ENCODE data around the gene ADCK1.
A peak's percentile ranks its signal among the peaks of the same experiment; 100 is the strongest.
"Not testable (repeated sequence)": the region's sequence is repeated elsewhere in the genome, so short reads cannot be mapped to it uniquely, and the experiment has no call there.

The ADCK1 gene

DNA sequence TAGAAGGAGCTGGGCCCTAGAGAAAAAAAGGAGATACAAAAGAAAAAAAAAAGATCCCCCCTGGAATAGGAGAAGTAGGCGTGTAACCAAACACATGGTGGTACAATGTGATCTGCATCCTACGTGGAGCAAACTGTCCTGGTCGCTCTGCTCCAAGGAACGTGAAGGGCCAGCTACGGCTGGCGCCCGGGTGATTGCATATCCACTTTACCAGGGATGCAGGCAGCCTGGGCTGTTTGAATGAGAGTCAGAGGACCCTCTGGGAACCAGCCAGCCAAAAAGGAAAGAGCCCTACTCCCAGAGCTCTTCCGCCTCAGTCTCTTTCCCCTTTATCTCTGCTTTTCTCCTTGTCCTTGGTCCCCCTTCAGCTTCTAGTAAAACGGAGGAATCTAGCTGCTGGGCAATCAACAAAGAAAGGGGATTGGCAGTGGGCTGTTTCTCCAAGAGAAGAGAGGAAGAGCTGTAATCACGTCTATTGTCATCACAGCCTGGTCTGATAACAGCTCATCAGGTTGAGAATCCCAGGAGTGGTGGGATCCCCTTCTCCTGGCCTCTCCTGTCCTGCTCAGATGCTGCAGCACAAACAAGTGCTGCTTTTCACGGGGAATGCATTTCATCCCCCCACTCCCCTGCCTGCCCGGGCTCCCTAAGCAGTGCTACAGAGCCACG is 156.0 kb downstream of the ADCK1 start:
- DNase-seq (ENCODE audit: low spot score), result no peak

DNA sequence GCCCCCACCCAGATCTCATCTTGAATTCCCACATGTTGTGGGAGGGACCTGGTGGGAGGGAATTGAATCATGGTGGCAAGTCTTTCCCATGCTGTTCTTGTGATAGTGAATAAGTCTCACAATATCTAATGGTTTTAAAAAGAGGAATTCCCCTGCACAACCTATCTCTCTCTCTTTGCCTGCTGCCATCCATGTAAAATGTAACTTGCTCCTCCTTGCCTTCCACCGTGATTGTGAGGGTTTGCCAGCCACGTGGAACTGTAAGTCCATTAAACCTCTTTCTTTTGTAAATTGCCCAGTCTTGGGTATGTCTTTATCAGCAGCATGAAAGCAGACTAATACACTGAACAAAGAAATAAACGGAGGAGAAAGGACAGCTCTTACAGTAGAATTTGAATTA is 159.8 kb downstream of the ADCK1 start:
- DNase-seq (ENCODE audit: low spot score), result not testable (repeated sequence)

DNA sequence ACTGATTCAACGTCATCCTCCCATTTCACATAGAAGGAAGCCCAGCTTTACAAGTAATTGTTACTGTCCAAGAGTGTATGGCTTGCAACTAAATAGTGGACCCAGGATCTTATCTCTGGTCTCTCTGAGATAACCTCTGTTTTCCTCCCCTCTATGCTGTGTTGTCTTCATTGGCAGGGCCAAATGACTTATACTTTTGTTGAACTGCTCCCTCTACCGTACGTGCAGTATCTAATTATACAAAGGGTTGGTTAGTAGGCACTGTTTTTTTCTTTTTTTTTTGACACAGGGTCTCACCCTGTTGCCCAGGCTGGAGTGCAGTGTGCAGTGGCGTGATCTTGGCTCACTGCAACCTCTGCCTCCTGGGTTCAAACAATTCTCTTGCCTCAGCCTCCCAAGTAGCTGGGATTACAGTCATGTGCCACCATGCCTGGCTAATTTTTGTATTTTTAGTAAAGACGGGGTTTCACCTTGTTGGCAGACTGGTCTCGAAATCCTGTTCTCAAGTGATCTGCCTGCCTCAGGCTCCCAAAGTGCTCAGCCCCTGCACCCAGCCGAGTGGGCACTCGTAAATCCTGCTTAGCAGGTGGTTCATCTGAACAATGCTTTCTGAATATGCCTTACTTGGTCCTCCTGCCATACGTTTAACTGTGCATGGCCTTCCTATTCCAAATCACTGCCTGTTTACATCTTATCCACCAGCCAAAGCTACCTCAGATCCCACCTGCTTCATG is 162.1 kb downstream of the ADCK1 start:
- DNase-seq (ENCODE audit: low spot score), result no peak

DNA sequence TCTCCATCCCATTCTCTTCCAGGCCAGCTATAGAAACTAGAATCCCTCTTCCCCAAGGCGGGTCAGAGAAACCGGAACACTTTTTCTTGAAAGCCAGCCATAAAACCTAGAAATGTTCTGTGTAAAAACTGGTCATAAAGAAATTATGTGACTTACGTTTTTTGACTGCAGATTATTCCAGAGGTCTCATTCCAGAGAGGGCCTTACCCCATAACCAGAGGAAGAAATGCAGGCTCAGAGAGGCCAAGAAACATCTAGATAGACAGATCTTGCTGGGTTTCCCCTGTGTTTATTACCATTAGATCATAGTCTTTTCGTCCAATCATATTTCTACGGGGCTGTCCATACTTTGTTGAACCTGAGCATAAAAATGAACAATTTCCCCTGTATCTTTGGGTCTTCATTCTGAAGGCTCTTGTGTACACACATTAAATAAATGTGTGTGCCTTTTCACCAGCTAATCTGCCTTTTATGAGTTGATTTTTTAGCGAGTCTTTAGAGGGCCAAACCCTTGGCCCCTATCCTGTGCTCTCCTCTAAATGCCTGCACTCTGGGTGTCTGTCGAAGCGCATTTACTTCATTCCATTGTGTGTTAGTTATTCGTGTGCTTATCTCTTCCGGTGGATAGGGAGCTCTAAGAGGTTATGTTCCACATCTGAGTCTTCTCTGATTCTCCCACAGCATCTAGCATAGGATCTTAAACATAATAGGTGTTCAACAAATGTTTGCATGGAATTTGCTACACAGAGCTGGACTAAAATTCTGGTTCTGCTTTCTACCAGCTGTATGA is 163.0 kb downstream of the ADCK1 start:
- no peak for DNase-seq (ENCODE audit: low spot score)

DNA sequence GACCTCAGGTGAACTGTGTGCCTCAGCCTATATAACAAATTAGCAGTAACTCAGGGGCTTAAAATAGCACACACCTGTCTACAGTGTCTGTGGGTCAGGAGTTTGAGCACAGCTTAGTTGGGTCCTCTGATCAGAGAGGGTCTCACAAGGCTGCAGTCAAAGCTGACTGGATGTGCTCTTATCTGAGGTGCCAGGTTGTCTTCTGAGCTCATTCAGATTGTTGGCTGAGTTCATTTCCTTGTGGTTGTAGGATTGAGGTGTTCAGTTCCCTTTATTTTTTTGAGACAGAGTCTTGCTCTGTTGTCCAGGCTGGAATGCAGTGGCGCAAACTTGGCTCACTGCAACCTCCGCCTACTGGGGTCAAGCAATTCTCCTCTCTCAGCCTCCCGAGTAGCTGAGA is 164.7 kb downstream of the ADCK1 start:
- DNase-seq (ENCODE audit: low spot score), result no peak

DNA sequence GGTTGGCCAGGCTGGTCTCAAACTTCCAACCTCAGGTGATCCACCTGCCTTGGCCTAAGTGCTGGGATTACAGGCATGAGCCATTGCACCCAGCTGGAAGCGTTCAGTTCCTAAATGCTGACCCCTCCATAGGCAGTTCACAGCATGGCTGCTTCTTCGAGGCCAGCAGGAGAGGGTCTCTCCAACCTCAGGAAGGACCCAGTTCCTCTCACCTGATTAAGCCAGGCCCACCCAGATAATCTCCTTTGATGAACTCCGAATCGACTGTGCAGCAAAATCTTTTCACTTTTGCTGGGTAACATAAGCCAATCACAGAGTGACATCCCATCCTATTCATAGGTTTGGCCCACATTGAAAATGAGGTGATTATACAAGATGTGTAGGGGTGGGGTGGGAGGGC is 165.1 kb downstream of the ADCK1 start:
- DNase-seq (ENCODE audit: low spot score), result no peak

DNA sequence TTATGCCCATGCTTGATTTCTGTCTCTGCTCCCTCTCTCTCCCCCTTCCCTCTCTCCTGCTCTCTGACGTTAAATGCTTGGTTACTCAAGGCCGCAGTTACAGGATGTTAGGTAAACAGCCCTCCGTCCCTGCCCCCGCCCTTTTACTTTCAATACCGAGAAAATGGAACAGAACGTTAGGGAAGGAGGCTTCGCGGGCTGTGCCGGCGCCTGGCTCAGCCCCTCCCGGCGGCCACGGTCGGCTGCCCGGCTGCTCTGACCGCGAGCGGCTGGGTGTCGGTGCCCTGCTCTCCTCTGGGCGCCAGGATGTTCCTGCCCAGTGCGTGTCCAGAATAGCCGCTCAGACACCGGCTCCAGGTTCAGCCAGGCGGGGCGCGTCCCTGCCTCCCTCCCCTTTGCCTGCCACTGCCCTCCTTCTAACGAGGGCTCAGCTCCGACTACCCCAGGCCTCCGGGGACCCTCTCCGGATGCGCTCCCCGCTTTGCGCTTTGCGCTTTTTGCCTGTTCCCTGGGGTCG is 166.1 kb downstream of the ADCK1 start:
- no peak for DNase-seq (ENCODE audit: low spot score)

DNA sequence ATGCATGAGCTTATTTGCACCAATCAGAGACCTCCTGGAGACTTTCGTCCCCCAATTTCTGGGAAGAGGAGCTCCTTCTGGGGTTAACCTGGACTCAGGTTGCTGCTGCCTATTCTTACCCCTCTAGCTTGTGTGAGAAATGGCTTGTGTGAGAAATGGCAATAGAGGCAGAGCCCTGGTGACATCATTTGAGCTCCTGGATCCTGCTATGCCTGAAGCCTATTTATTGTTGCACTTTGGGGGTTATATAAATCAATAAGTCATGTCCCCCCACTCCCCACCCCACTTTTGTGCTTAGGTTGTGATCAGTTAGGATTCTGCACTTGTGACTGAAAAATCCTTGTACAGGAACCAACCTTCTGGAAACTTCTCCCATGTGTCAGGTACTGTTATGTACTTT is 167.2 kb downstream of the ADCK1 start:
- no peak for DNase-seq (ENCODE audit: low spot score)

DNA sequence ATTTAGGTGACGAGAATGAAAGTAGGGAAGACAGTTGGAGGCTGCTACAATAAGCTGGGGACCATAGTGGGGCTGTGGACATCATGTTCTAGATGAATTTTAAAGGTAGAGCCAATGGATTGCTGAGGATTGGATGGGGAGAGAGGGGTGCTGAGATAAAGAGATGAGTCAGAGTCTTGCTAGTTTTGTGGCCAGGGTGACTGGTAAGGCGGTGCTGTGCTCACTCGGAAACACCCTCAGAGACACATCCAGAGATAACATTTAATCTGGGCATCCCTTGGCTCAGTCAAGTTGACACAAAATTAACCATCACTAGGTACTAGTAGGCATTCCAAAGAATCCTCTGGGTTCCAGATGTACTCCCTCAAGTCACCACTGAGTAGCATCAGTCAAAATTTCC is 170.7 kb downstream of the ADCK1 start:
- DNase-seq (ENCODE audit: low spot score), result no peak

DNA sequence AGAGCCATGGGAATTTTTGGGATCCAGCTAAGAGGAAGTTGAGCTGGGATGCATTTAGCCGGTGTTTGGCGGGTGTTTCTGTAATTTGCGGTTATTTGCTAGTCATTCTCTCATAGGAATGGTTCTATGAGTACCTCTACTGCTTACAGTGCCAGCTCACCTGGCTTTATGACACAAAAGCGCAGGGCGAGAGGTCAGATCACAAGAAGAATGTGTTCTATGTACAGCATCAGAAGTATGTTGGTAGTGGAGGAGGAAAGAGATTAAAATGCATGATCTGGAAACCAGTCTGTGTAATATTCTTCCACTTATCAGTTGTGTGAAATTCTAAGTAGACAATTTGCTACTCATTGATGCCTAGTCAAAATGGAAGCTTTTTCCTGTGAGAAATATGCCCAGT is 173.3 kb downstream of the ADCK1 start:
- DNase-seq (ENCODE audit: low spot score), result no peak

DNA sequence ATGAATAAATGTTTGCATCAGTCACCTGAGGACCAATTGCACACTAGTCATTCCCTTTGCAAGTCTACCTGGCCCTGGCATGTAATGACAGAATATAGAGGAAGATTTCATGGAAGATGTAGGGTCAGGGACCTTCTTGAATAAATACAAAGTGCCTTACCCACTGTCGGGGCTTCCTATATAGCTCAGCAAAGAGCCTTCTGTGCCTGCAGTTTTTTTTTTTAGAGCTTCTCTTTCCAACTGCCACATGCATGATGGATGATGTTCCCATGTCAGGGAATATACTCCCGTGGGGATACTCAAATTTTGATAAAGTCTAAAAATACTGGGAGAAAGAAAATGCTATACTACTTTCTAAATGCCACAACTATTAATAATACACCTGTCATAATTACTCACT is 176.7 kb downstream of the ADCK1 start:
- no peak for DNase-seq (ENCODE audit: low spot score)

DNA sequence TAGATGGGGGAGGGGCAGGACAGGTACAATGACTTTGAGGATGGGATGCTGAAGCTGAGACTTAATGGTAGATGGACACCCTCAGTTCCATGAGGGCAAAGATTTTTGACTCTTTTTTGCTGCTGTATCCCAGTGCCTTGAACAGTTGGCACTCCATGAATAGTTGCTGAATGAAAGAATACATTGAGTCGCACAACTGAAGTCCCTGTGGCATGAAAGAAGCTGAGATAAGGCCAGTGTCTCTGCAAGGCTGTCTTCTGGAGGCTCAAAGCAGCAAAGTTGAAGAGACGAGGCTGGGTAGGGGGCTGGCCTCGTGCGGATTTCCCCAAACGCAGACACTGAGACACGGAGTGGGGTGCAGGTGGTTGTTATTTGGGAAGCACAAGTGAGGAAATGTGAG is 179.3 kb downstream of the ADCK1 start:
- DNase-seq (ENCODE audit: low spot score), result peak; percentile 72

DNA sequence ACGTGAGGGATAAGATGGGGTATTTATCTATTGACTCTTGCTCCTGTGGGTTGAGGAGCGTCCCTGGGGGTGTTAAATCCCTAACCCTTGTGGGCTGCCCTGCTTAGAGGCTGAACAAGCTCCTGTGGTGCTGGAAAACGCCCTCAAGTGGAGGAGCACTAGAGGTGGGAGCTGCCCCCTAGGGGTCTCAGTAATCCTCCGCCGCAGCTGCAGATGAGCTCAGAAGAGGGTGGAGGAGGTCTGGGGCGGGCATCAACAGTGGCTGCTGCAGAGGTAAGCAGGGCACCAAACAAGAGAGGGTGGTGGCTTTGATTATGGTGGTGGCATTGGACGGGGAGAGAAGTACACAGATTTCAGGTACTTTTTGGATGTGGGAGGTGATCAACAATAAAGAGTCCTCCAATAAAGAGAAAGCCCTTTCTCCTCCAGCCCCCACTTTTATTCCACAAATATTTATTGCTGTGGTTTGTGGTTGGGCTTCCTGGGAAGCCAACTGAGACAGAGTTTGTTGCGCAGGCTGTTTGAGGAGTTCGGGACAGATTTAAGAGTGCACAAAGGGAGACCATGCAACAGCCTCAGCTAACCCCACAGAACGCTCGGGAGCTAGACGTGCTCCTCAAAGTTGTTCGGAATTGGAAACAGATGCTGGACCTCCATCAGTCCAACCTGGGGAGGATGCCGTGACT is 179.9 kb downstream of the ADCK1 start:
- DNase-seq (ENCODE audit: low spot score), result peak; percentile 69

DNA sequence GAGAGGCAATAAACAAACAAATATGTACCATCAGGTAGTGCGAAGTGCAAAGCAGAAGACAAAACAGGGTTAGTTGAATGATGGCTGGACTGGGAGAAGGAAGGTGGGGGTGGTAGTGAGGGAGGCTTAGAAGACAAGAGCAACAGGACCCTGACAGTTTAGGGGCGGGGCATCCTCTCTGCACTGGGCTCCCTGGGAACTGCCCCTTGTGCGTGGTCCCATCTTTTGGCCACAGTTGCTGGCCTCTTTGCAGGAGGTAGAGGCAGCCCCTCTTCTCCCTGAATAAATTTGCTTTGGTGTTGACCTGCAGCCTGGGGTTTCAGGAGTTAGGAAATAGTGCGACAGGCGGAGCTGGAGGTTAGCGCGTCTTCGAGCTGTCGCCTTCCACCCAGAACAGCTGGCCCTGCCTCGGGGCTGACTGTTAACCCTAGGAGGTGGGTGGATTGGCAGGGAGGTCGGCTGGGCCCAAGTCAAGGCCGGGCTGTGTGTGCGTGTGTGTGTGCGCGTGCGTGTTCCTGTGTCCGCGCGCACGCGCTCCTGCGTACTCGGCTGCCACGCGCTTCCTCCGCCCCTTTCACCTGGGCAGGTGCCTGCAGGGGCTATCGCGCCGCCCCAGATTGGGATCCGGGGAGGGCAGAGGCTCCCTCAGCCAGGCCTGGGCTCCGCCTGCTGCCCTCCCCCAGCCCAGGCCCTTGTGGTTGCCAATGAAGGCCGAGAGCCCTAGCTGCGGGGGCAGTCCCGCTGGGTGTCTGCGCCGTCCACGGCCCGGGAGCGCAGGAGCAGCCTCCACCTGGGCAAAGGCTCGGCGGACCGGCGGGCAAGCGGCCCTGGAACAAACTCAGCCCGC is 180.8 kb downstream of the ADCK1 start:
- DNase-seq (ENCODE audit: low spot score), result peak; percentile 32

Data from Ammon's horn (tissue), 1 donor.